Kidney glomerular epithelial cell (primary cell): Measurements from ENCODE around the gene GPATCH11.

Source experiments
- DNase-seq: peaks from one replicate; lab custom pipeline; 2025; lab: John Stamatoyannopoulos, UW

Gene GPATCH11

GRCh38 chr2:37109523-37109922 lies 25.2 kb downstream of the GPATCH11 start:
- DNase-seq, result no peak

GRCh38 chr2:37110306-37111212 lies 26.2 kb downstream of the GPATCH11 start:
- DNase-seq, result no peak

GRCh38 chr2:37111958-37112357 lies 27.6 kb downstream of the GPATCH11 start:
- no peak for DNase-seq

DNA sequence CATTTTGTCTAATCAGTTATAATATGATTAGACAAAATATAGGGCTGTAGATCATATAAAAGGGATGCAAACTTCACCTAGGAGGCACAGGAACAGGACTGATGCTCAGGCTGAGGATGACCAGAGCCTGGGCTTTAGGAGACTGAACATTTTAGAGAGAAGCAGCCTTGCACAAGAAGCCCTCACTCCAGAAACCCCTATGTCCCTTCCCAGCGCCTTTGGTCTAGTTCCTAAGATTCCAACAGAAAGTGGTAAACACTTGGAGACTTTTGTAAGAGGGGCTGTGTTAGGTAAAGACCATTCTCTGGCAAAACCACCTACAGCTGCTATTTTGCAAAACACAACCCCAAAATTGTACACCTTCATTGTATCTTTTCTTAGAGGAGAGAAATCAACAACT lies 33.2 kb downstream of the GPATCH11 start:
- no peak for DNase-seq

DNA sequence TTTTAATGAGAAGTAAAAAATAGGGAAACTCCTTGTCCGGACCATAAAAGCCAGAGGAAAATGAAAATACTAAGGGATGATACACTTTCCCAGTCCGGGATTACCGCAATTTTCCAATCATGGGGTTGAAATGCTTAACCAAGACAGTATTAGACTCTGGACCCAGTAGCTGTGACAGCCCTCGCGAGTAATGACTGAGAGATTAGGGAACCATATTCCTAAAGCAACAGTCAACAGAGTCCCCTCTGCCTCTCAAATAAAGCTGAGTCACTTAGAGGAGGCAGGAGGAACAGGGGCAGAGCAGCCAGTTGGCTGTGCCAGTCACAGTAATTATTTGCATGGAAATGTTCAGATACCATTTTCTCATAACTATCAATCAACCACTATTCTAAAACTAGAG lies 34.8 kb downstream of the GPATCH11 start:
- DNase-seq, result no peak

DNA sequence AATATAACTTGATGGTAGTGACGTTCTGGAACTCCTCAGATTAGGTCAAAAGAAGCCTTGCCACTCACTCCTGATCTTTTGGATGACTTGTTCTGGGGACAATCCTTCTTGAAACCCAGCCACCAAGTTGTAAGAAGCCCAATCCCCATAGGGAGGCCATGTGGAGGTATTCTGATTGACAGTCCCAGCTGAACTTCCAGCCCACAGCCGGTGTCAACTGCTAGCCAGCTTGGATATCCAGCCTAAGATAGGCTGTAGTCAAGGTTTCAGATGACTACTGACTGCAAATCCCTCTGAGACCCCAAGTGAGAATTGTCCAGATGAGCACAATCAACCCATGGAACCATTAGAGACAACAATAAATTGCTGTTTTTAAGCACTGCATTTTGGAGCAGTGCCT lies 41.1 kb downstream of the GPATCH11 start:
- no peak for DNase-seq

DNA sequence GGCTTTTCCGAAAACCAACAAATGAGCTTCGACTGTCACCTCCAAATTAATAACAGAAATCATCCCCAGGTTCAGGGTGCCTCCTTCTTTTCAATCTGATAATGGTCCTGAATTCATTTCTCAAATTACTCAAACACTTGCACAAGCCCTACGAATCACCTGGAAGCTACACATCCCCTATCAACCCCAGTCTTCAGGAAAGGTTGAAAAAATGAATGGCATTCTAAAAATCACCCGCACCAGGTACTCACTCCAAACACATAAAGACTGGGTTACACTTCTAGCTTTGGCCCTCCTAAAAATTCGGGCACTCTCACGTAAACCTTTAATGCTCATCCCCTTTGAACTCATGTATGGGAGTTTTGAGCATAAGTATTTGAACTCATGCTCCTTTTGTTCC lies 48.6 kb downstream of the GPATCH11 start:
- DNase-seq, result no peak

- DNase-seq, result no peak
Measured at GRCh38 chr2:37142546-37142945, 58.2 kb downstream of the GPATCH11 start.

- DNase-seq, result no peak
Measured at GRCh38 chr2:37143974-37144373, 59.7 kb downstream of the GPATCH11 start.

- no peak for DNase-seq
Measured at GRCh38 chr2:37146062-37146461, 61.7 kb downstream of the GPATCH11 start.

GRCh38 chr2:37148325-37148724 lies 64.0 kb downstream of the GPATCH11 start:
- DNase-seq, result no peak
